Measurements from ENCODE around the gene CCBE1.

- TF ChIP-seq GATA2 (IDR thresholded peaks at IDR 0.05; ENCODE audit: low read depth, low read length), result no peak
- no peak for TF ChIP-seq GATA3 (IDR thresholded peaks at IDR 0.05; ENCODE audit: low read depth, low read length)
These were observed 53.5 kb downstream of the CCBE1 start for GRCh38 chr18:59643740-59644139.
